ENCODE results near the gene RNF14. TPM values are rescaled to one million over a fixed set of nuclear protein-coding genes. Genes with fewer than 3 reads are reported as not detected.
A peak's percentile ranks its signal among the peaks of the same experiment; 100 is the strongest.

Gene RNF14
- total and polyA plus RNA-seq, 4 donors = 44.3 to 55.0 (median 53.8) TPM

DNA sequence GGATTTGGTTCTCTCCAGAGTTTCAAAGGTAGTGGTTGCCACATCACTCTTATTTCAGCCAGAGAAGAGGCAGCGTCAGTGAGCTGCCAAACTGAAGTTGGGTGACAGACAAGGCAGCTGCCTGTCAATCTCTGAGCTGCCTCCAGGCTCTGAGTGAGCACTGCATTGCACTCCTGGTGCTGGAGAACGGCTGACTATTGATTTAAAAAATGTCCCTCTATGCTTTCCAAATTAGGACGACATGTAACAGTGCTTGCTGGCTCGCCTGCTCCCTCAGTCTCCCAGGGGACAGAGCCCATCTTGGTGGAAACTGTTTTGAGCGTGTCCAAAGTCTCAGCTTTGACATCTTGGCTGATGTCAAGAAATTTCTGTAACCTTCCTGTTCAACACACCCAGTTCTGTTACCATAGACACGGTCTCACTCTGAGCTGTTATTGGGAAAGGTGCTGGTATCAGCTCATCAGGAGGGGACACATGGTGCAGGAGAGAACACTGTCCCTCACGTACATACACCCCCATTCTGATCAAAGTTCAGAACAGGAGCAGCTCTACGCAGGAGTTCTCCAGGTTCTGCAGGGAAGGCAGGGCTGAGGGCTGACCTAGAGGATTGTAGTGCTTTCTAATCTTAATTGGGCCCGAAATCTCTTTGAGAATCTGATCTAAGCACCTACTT lies 26.6 kb upstream of the RNF14 start:
- Histone ChIP-seq H3K4me3 (ENCODE audit: low read length in 2 of 2) (no peak overlapping the region), H3K27me3 (ENCODE audit: control insufficient read depth in 1 of 2, insufficient read depth in 2 of 2, low read length in 1 of 2) (no peaks in the 10 kb centered on the region), H3K36me3 (ENCODE audit: control insufficient read depth in 1 of 2, insufficient read depth in 2 of 2, low read length in 1 of 2) (peaks cover 0 to 2% of the 10 kb centered on the region in 2 donors), H3K27ac (ENCODE audit: low read depth in 1 of 2, low read length in 2 of 2) (peak overlapping the region in 1 of 2 donors; percentile 31), H3K4me1 (ENCODE audit: control insufficient read depth in 1 of 2, insufficient read depth in 2 of 2, low read length in 2 of 2) (no peaks in the 10 kb centered on the region), H3K9me3 (ENCODE audit: control insufficient read depth, low read length) (no peaks in the 10 kb centered on the region)
- 19 to 28% methylated on average over 9 of the region's 9 CpGs for WGBS, 2 donors
- no peak for DNase-seq
- intact Hi-C loops (cut with DNase I) = no loop called here
- peak; percentile 23 for ATAC-seq (ENCODE audit: low FRiP score)

DNA sequence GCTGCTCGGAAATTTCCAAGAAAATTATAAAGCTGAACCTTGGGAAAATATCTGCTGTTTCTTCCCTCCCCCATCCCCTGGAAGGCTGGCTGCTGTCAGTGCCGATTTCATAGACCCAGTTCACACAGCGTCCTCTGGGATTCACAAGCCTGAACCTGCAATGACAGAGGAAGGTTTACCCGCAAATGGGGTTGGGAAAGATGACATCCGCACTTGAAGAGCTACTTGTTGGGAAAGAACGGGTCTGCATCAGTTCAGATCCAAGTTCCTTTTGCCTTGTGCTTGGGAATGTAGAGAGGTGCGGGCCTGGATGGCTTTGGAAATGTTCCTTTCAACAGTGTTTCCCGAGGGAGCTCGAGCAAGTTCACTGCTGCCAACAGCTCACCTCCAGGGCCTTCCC lies 24.8 kb upstream of the RNF14 start:
- Histone ChIP-seq H3K27ac (ENCODE audit: low read depth in 1 of 2, low read length in 2 of 2) (no peak overlapping the region), H3K36me3 (ENCODE audit: control insufficient read depth in 1 of 2, insufficient read depth in 2 of 2, low read length in 1 of 2) (no peaks in the 10 kb centered on the region), H3K27me3 (ENCODE audit: control insufficient read depth in 1 of 2, insufficient read depth in 2 of 2, low read length in 1 of 2) (no peaks in the 10 kb centered on the region), H3K9me3 (ENCODE audit: control insufficient read depth, low read length) (no peaks in the 10 kb centered on the region), H3K4me1 (ENCODE audit: control insufficient read depth in 1 of 2, insufficient read depth in 2 of 2, low read length in 2 of 2) (no peaks in the 10 kb centered on the region), H3K4me3 (ENCODE audit: low read length in 2 of 2) (no peak overlapping the region)
- DNase-seq (no peak), ATAC-seq (ENCODE audit: low FRiP score) (no peak)
- intact Hi-C loops (cut with DNase I) = no loop called here
- 70 to 75% methylated on average over 9 of the region's 9 CpGs for WGBS, 2 donors

DNA sequence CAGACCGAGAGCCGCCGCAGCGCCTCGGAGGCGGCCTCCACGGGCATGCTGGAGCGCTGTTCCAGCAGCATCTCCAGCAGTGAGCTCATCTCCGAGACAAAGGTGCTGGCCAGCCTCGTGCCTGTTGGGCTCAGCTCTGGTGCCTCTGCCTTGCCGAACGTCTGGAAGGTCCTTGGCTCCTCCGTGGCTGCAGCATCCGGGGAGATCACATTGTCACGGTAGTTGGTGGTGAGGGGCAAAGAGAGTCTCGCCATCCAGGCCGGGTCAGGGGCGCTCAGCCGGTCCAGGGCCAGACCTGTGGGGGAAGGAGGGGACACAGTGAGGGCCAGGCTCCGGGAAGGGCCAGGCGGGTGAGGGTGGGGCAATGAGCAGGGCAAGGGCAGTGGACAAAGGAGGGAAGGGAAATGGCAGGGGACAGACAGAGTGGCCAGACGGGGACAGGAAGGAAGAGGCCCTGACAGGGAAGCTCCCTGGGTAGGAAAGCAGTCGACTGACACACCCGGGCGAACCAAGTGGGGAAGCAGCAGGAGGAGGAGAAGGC lies 23.3 kb upstream of the RNF14 start:
- intact Hi-C loops (cut with DNase I) = no loop called here
- H3K27ac ChIP-seq (ENCODE audit: low read depth in 1 of 2, low read length in 2 of 2) = no peak overlapping the region
- ATAC-seq (ENCODE audit: low FRiP score) (no peak), DNase-seq (peak in 1 of 2 donors; percentile 72)
- 47 to 49% methylated on average over 25 of the region's 25 CpGs for WGBS, 2 donors
- no peaks in the 10 kb centered on the region for H3K36me3 ChIP-seq (ENCODE audit: control insufficient read depth in 1 of 2, insufficient read depth in 2 of 2, low read length in 1 of 2)
- no peaks in the 10 kb centered on the region for H3K9me3 ChIP-seq (ENCODE audit: control insufficient read depth, low read length)
- H3K4me3 ChIP-seq (ENCODE audit: low read length in 2 of 2) = no peak overlapping the region
- no peaks in the 10 kb centered on the region for H3K4me1 ChIP-seq (ENCODE audit: control insufficient read depth in 1 of 2, insufficient read depth in 2 of 2, low read length in 2 of 2)
- no peaks in the 10 kb centered on the region for H3K27me3 ChIP-seq (ENCODE audit: control insufficient read depth in 1 of 2, insufficient read depth in 2 of 2, low read length in 1 of 2)

DNA sequence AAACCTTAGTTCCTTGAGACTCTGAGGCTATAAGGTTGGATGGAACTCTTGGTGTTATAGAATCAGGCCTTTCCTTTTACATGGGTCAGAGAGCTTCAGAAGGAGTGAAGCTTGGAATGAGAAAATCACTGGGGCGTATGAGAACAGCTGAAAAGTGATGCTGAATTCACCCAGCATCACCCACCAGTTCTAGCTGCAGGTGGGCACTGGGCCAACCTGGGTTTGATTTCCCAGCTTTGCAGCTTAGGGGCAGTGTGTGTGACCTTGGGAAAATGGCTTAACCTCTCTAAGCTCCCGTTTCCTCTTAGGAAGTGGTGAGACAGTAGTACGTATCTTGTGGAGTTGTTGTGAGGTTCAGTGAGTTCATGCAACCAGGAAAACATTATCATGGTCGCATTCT lies 21.6 kb upstream of the RNF14 start:
- Histone ChIP-seq H3K4me3 (ENCODE audit: low read length in 2 of 2) (no peak overlapping the region), H3K4me1 (ENCODE audit: control insufficient read depth in 1 of 2, insufficient read depth in 2 of 2, low read length in 2 of 2) (no peaks in the 10 kb centered on the region), H3K27me3 (ENCODE audit: control insufficient read depth in 1 of 2, insufficient read depth in 2 of 2, low read length in 1 of 2) (no peaks in the 10 kb centered on the region), H3K36me3 (ENCODE audit: control insufficient read depth in 1 of 2, insufficient read depth in 2 of 2, low read length in 1 of 2) (no peaks in the 10 kb centered on the region), H3K9me3 (ENCODE audit: control insufficient read depth, low read length) (no peaks in the 10 kb centered on the region), H3K27ac (ENCODE audit: low read depth in 1 of 2, low read length in 2 of 2) (no peak overlapping the region)
- no peak for ATAC-seq (ENCODE audit: low FRiP score)
- DNase-seq = no peak
- intact Hi-C loops (cut with DNase I) = no loop called here
- WGBS, 2 donors = 90% methylated on average over 4 of the region's 4 CpGs

DNA sequence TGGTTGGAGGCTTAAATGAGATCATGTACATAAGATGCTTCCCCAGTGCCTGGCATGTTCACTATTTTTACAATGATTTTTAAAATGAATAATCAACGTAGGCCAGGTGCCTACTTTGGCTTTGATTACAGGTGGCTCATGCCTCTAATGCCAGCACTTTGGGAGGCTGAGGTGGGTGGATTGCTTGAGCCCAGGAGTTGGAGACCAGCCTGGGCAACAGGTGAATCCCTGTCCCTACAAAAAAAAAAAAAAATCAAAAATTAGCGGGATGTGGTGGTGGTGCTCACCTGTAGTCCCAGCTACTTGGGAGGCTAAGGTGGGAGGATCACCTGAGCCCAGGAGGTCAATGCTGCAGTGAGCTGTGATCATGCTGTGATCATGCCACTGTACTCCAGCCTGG lies 20.1 kb upstream of the RNF14 start:
- ATAC-seq (ENCODE audit: low FRiP score) = no peak
- 90 to 91% methylated on average over 2 of the region's 2 CpGs for whole genome bisulfite sequencing, 2 donors
- no peak for DNase-seq
- no peak overlapping the region for H3K27ac ChIP-seq (ENCODE audit: low read depth in 1 of 2, low read length in 2 of 2)
- H3K4me1 ChIP-seq (ENCODE audit: control insufficient read depth in 1 of 2, insufficient read depth in 2 of 2, low read length in 2 of 2) = no peaks in the 10 kb centered on the region
- H3K9me3 ChIP-seq (ENCODE audit: control insufficient read depth, low read length) = no peaks in the 10 kb centered on the region
- no peaks in the 10 kb centered on the region for H3K27me3 ChIP-seq (ENCODE audit: control insufficient read depth in 1 of 2, insufficient read depth in 2 of 2, low read length in 1 of 2)
- intact Hi-C loops (cut with DNase I) = no loop called here
- no peak overlapping the region for H3K4me3 ChIP-seq (ENCODE audit: low read length in 2 of 2)
- no peaks in the 10 kb centered on the region for H3K36me3 ChIP-seq (ENCODE audit: control insufficient read depth in 1 of 2, insufficient read depth in 2 of 2, low read length in 1 of 2)

DNA sequence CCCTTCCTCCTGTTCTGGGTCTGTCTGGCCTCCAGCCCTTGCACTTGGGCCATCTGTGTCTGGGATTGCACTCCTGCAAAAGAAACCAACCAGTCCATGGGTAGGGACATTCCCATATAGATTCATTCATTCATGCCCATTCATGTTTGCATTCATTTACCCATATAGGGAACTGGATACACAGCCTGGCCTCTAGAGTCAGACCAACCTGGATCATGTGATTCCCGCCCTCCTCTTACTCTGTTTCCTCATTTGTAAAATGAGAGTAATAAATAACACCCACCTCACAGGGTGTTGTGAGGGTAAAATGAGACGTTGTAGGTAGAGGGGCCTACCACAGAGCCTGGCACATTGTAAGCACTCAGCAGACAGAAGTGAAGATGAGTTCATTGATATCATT lies 19.4 kb upstream of the RNF14 start:
- ATAC-seq (ENCODE audit: low FRiP score) (no peak), DNase-seq (no peak)
- Histone ChIP-seq H3K9me3 (ENCODE audit: control insufficient read depth, low read length) (no peaks in the 10 kb centered on the region), H3K27me3 (ENCODE audit: control insufficient read depth in 1 of 2, insufficient read depth in 2 of 2, low read length in 1 of 2) (no peaks in the 10 kb centered on the region), H3K4me3 (ENCODE audit: low read length in 2 of 2) (no peak overlapping the region), H3K36me3 (ENCODE audit: control insufficient read depth in 1 of 2, insufficient read depth in 2 of 2, low read length in 1 of 2) (no peaks in the 10 kb centered on the region), H3K27ac (ENCODE audit: low read depth in 1 of 2, low read length in 2 of 2) (no peak overlapping the region), H3K4me1 (ENCODE audit: control insufficient read depth in 1 of 2, insufficient read depth in 2 of 2, low read length in 2 of 2) (no peaks in the 10 kb centered on the region)
- 85% methylated on average over 2 of the region's 2 CpGs for WGBS, 2 donors
- intact Hi-C loops (cut with DNase I) = no loop called here

DNA sequence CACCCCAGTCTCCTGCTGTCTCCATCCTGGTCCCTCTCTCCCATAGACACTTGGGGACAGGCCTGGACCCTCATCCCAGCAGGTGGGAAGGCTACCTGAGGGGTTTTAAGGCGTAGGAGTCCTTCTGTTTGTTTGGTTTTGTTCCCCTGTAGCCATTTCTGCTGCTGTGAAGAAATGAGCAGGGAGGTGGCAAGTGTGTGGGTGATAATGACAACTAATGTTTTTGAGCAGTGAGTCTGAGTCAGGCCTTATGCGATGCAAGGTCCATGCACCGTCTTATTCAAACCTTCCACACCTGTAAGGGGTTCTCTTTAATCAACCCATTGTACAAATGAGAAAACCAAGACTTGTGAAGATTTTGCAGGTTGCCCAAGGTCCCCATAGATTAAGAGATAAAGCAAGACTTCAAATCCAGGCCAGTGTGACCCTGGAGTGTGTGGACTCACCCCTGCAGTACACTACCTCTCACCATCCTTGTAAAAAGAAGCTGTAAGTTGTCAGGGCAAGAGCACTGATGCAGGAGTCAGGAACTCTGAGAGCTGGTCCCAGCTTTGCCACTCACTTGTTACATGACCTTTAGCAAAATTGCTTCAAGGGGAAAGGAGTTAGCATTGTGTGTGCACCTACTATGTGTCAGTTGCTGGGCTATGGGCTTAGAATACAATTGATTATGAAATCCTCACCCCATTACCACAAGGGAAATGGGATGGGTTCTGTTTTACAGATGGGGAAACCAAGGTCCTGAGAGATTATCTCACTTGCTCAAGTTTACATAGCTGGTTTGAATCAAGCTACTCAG lies 18.5 kb upstream of the RNF14 start:
- Histone ChIP-seq H3K9me3 (ENCODE audit: control insufficient read depth, low read length) (no peaks in the 10 kb centered on the region), H3K36me3 (ENCODE audit: control insufficient read depth in 1 of 2, insufficient read depth in 2 of 2, low read length in 1 of 2) (no peaks in the 10 kb centered on the region), H3K4me1 (ENCODE audit: control insufficient read depth in 1 of 2, insufficient read depth in 2 of 2, low read length in 2 of 2) (no peaks in the 10 kb centered on the region), H3K4me3 (ENCODE audit: low read length in 2 of 2) (no peak overlapping the region), H3K27me3 (ENCODE audit: control insufficient read depth in 1 of 2, insufficient read depth in 2 of 2, low read length in 1 of 2) (no peaks in the 10 kb centered on the region), H3K27ac (ENCODE audit: low read depth in 1 of 2, low read length in 2 of 2) (no peak overlapping the region)
- ATAC-seq (ENCODE audit: low FRiP score) (no peak), DNase-seq (no peak)
- intact Hi-C loops (cut with DNase I) = loop anchor here in 1 of 2 donors (5.0 kb wide), 1 partner anchor 33 kb away; no protein-coding TSS in a partner anchor
- WGBS, 2 donors = 92 to 94% methylated on average over 3 of the region's 3 CpGs

DNA sequence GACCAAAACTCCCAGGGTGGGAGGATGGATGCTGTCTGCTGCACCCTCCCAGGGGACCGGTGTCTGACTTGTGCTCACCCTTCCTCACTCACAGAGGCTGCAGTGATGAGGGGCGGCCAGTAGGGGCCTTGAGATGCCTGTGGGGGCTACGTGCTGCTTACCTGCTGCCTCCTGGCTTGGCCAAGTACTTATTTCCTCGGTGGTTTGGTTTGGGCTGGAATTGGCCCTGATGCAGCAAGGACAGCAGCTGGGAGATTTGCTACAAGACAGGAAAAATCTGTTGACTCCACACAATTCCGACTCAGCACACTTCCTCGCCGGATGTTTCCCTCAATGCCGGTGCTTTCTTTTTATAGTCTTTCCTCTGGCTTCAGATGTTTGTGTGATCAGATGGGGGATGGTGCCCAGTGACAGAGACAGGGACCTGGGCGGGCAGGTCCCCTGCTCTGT lies 17.5 kb upstream of the RNF14 start:
- H3K27ac ChIP-seq (ENCODE audit: low read depth in 1 of 2, low read length in 2 of 2) = no peak overlapping the region
- H3K27me3 ChIP-seq (ENCODE audit: control insufficient read depth in 1 of 2, insufficient read depth in 2 of 2, low read length in 1 of 2) = no peaks in the 10 kb centered on the region
- H3K9me3 ChIP-seq (ENCODE audit: control insufficient read depth, low read length) = no peaks in the 10 kb centered on the region
- 67% methylated on average over 9 of the region's 9 CpGs for WGBS, 2 donors
- DNase-seq = no peak
- no peaks in the 10 kb centered on the region for H3K36me3 ChIP-seq (ENCODE audit: control insufficient read depth in 1 of 2, insufficient read depth in 2 of 2, low read length in 1 of 2)
- no peaks in the 10 kb centered on the region for H3K4me1 ChIP-seq (ENCODE audit: control insufficient read depth in 1 of 2, insufficient read depth in 2 of 2, low read length in 2 of 2)
- no peak for ATAC-seq (ENCODE audit: low FRiP score)
- H3K4me3 ChIP-seq (ENCODE audit: low read length in 2 of 2) = no peak overlapping the region
- intact Hi-C loops (cut with DNase I) = loop anchor here in 1 of 2 donors (5.0 kb wide), 1 partner anchor 34 kb away; no protein-coding TSS in a partner anchor
